HG03095 (cell line): ENCODE results near the gene MMP10.
"Not testable (repeated sequence)": the region's sequence is repeated elsewhere in the genome, so short reads cannot be mapped to it uniquely, and the experiment has no call there.

Experiments used
- ATAC-seq: cut with Tn5 transposase; IDR thresholded peaks from one replicate; pipeline ENCODE4 v1.9.1; 2021; ENCODE audit warnings: moderate library complexity; ENCODE audit not compliant: unreplicated experiment

The MMP10 gene

GRCh38 chr11:102730944-102731343 is 49.5 kb downstream of the MMP10 start:
- ATAC-seq, result not testable (repeated sequence)

- no peak for ATAC-seq
These were observed 50.3 kb downstream of the MMP10 start for GRCh38 chr11:102729849-102730815.

GRCh38 chr11:102727890-102728289 is 52.5 kb downstream of the MMP10 start:
- ATAC-seq, result no peak

GRCh38 chr11:102724904-102725500 is 55.4 kb downstream of the MMP10 start, which contains the start of gene MMP8:
MMP8 (minus strand) TSS chr11:102724954; CDS start chr11:102724855, 99 bp downstream.
- ATAC-seq, result no peak

- ATAC-seq, result no peak
These were observed 57.6 kb downstream of the MMP10 start for GRCh38 chr11:102722821-102723220.
